Psoas muscle (tissue), 8 donors: ENCODE measurements around the gene TSSK6. TPM values are rescaled to one million over a fixed set of nuclear protein-coding genes. Genes with fewer than 3 reads are reported as not detected.
A peak's percentile ranks its signal among the peaks of the same experiment; 100 is the strongest.

ENCODE experiments used
- ATAC-seq, 4 donors: fragments of 200-7000 bp; cut with Tn5 transposase; one replicate each; pipeline ENCODE4 v1.9.1; 2020; ENCODE audit warnings: moderate library complexity in 3 of 4, mild to moderate bottlenecking in 2 of 4
- DNase-seq, 2 donors: peaks; one replicate each; pipeline ENCODE4 v3.0.0-alpha.2; 2020
- H3K27ac ChIP-seq: fragments of 200-600 bp; one replicate; pipeline ENCODE4 v1.8.0; 2022
- H3K27me3 ChIP-seq, 3 donors: fragments of 200-600 bp in 1 of 3; one replicate each; pipeline versions ENCODE4 v1.6.1 to v1.8.0; 2013 to 2022; ENCODE audit warnings: low read length in 2 of 3, mild to moderate bottlenecking in 2 of 3, moderate library complexity in 1 of 3; ENCODE audit not compliant: insufficient read depth in 3 of 3
- H3K36me3 ChIP-seq, 2 donors: fragments of 200-600 bp in 1 of 2; one replicate each; pipeline versions ENCODE4 v1.6.1 to v1.8.0; 2013 to 2022; ENCODE audit warnings: low read depth in 1 of 2, mild to moderate bottlenecking in 1 of 2, moderate library complexity in 1 of 2; ENCODE audit not compliant: insufficient read depth in 1 of 2
- H3K4me1 ChIP-seq: fragments of 200-600 bp; one replicate; pipeline ENCODE4 v1.8.0; 2022
- H3K4me3 ChIP-seq: fragments of 200-600 bp; one replicate; pipeline ENCODE4 v1.8.0; 2022; ENCODE audit warnings: mild to moderate bottlenecking
- H3K9me3 ChIP-seq: fragments of 200-600 bp; one replicate; pipeline ENCODE4 v1.8.0; 2022
- CTCF ChIP-seq: fragments of 200-600 bp; IDR thresholded peaks from one replicate; pipeline ENCODE4 v1.8.0; 2022; ENCODE audit warnings: antibody characterized with exemption
- WGBS, 3 donors: extraction: QIAGEN DNeasy Blood & Tissue Kit; methylation state at CpG; one replicate each; pipeline versions ENCODE4 v1.1.6 to v1.1.7; 2013; 5-methylcytosine and 5-hydroxymethylcytosine counted together
- intact Hi-C, 2 donors: fragments of 100-400 bp; cut with DNase I; formaldehyde crosslinking; loops; one replicate each; pipeline versions ENCODE4 v1.11.0 to v1.14.2; 2022
- polyA plus RNA-seq, 3 donors: library from polyadenylated mRNA; stranded (reverse); fragments of 200-250 nt; gene quantifications; one replicate each; pipeline ENCODE4 v1.2.3, GENCODE V29; 2013
- total RNA-seq, 4 donors: library from RNA; stranded (reverse); fragmentation: NEBNext Ultra II Directional in 2 of 4; extraction: Animal tissue kit (Norgen Biotek cat#: 25700) in 2 of 4; gene quantifications; one replicate each; pipeline versions ENCODE4 v1.2.1 to v1.2.4, GENCODE V29; 2021 to 2023
- donor health status: healthy with polysubstance abuse.
- donor health status: DM: no; HTN: no; CAD: no; lungs with moderate emphysema.
- donor health status: Bipolar disorder and iron deficiency.
- donor health status: healthy.
- donor health status: DM: yes; HTN: yes; CAD: no.
- donor health status: DM: no; HTN: no; CAD: no.
- donor health status: DM: no; HTN: no; CAD: no.
- donor health status: DM: yes; HTN: yes; CAD: no.

The TSSK6 gene
- total and polyA plus RNA-seq, 7 donors = 0.37 to 3.2 (median 0.99) TPM; not detected in 1

GRCh38 chr19:19471682-19472081, 43.7 kb downstream of the TSSK6 start:
- H3K27ac ChIP-seq = no peak overlapping the region
- DNase-seq (peak in 1 of 2 donors; percentile 30), ATAC-seq (no peak)
- peaks cover 0 to 7% of the 10 kb centered on the region in 2 donors for H3K36me3 ChIP-seq
- intact Hi-C loops = no loop called here
- H3K9me3 ChIP-seq = peaks cover 19% of the 10 kb centered on the region
- WGBS, 3 donors = 76 to 87% (median 80%) methylated on average over 6 of the region's 6 CpGs
- peaks cover 24% of the 10 kb centered on the region for H3K4me1 ChIP-seq
- TF ChIP-seq CTCF = no peak
- no peaks in the 10 kb centered on the region for H3K27me3 ChIP-seq
- H3K4me3 ChIP-seq = no peak overlapping the region

GRCh38 chr19:19470579-19470978, 44.8 kb downstream of the TSSK6 start:
- Histone ChIP-seq H3K27me3 (no peaks in the 10 kb centered on the region), H3K4me1 (peaks cover 20% of the 10 kb centered on the region), H3K27ac (no peak overlapping the region), H3K9me3 (peaks cover 19% of the 10 kb centered on the region), H3K36me3 (peaks cover under 1 to 18% of the 10 kb centered on the region in 2 donors), H3K4me3 (no peak overlapping the region)
- ATAC-seq (no peak), DNase-seq (no peak)
- TF ChIP-seq CTCF = no peak
- 86 to 98% (median 95%) methylated on average over 3 of the region's 3 CpGs for WGBS, 3 donors
- intact Hi-C loops = no loop called here

GRCh38 chr19:19468424-19469050, 46.8 kb downstream of the TSSK6 start:
- WGBS, 3 donors = 94 to 96% (median 95%) methylated on average over 2 of the region's 2 CpGs
- peaks cover 3 to 22% of the 10 kb centered on the region in 2 donors for H3K36me3 ChIP-seq
- ATAC-seq (no peak), DNase-seq (no peak)
- peaks cover 19% of the 10 kb centered on the region for H3K9me3 ChIP-seq
- no peaks in the 10 kb centered on the region for H3K27me3 ChIP-seq
- intact Hi-C loops = no loop called here
- no peak overlapping the region for H3K4me3 ChIP-seq
- H3K4me1 ChIP-seq = peaks cover 12% of the 10 kb centered on the region
- no peak for TF ChIP-seq CTCF
- H3K27ac ChIP-seq = no peak overlapping the region

GRCh38 chr19:19466201-19466600, 49.1 kb downstream of the TSSK6 start:
- H3K27me3 ChIP-seq = no peaks in the 10 kb centered on the region
- no peak for TF ChIP-seq CTCF
- ATAC-seq = no peak
- intact Hi-C loops = no loop called here
- DNase-seq = peak in 1 of 2 donors; percentile 29
- 70 to 76% (median 74%) methylated on average over 6 of the region's 6 CpGs for WGBS, 3 donors
- H3K4me1 ChIP-seq = peaks cover 36% of the 10 kb centered on the region
- peaks cover 3 to 22% of the 10 kb centered on the region in 2 donors for H3K36me3 ChIP-seq
- H3K4me3 ChIP-seq = no peak overlapping the region
- H3K27ac ChIP-seq = no peak overlapping the region
- peaks cover 19% of the 10 kb centered on the region for H3K9me3 ChIP-seq
